HepG2 (cell line): ENCODE results near the gene NSMCE1. TPM values are rescaled to one million over a fixed set of nuclear protein-coding genes. Genes with fewer than 3 reads are reported as not detected.

Experiments
- FOXC1 ChIP-seq: sonication (generic); formaldehyde crosslinking; IDR thresholded peaks from 2 replicates; pipeline ENCODE4 v1.8.0; 2022; ENCODE audit warnings: mild to moderate bottlenecking, missing genetic modification reagents, borderline replicate concordance
- PITX1 ChIP-seq: sonication (generic); formaldehyde crosslinking; IDR thresholded peaks from 2 replicates; pipeline ENCODE4 v1.5.1; 2020; ENCODE audit warnings: mild to moderate bottlenecking, missing genetic modification reagents
- ZBTB38 ChIP-seq: sonication (generic); formaldehyde crosslinking; IDR thresholded peaks from 2 replicates; pipeline ENCODE4 v1.5.1; 2020; ENCODE audit warnings: mild to moderate bottlenecking, missing genetic modification reagents
- ZNF274 ChIP-seq: sonication (generic); formaldehyde crosslinking; IDR thresholded peaks from 2 replicates; pipeline ENCODE4 v1.5.1; 2020; ENCODE audit warnings: mild to moderate bottlenecking, missing genetic modification reagents
- ZNF839 ChIP-seq: sonication (generic); formaldehyde crosslinking; IDR thresholded peaks from 2 replicates; pipeline ENCODE4 v1.4.0; 2020; ENCODE audit warnings: missing genetic modification reagents, mild to moderate bottlenecking, borderline replicate concordance
- ZZZ3 ChIP-seq: sonication (generic); formaldehyde crosslinking; IDR thresholded peaks from 2 replicates; pipeline ENCODE4 v1.4.0; 2020; ENCODE audit warnings: missing genetic modification reagents, mild to moderate bottlenecking, borderline replicate concordance
- polyA plus RNA-seq, 8 experiments: library from polyadenylated mRNA; depleted of rRNA in 3 of 8; stranded (reverse) in 7 of 8; unstranded in 1 of 8; fragments of >200 nt; fragmentation: Illumina TruSeq in 4 of 8; extraction: Trizol in 4 of 8; gene quantifications; 2 replicates each; pipeline versions ENCODE4 v1.2.1 to v1.2.3, GENCODE V29; 2011 to 2016; ENCODE audit warnings: low read depth in 4 of 8, missing spikeins in 1 of 8, mixed read lengths in 1 of 8; ENCODE audit not compliant: insufficient read depth in 1 of 8
- total RNA-seq, 5 experiments: library from RNA; depleted of rRNA; stranded (reverse); fragments of >200 nt; fragmentation: Illumina TruSeq; extraction: Trizol; gene quantifications; 2 replicates each; pipeline ENCODE4 v1.2.3, GENCODE V29; 2016; ENCODE audit warnings: low read depth in 1 of 5
- TF ChIP-seq, protein P1 (sequence below): sonication (generic); formaldehyde crosslinking; IDR thresholded peaks from 2 replicates; pipeline ENCODE4 v1.5.0; 2020; ENCODE audit warnings: mild to moderate bottlenecking, missing genetic modification reagents, moderate library complexity
- TF ChIP-seq, protein P2 (sequence below): sonication (generic); formaldehyde crosslinking; IDR thresholded peaks from 2 replicates; pipeline ENCODE4 v1.9.0; 2022; ENCODE audit warnings: low read depth, missing genetic modification reagents
- TF ChIP-seq, protein P3 (sequence below), 2 experiments: fragments of 450-650 bp in 1 of 2; sonication (generic) in 1 of 2; formaldehyde crosslinking in 1 of 2; IDR thresholded peaks; 2 replicates each; pipeline versions ENCODE4 v1.6.1 to v1.8.0; 2016 to 2022; ENCODE audit warnings: antibody characterized with exemption in 1 of 2, mild to moderate bottlenecking in 1 of 2, missing genetic modification reagents in 1 of 2
- TF ChIP-seq, protein P4 (sequence below): sonication (generic); formaldehyde crosslinking; IDR thresholded peaks from 2 replicates; pipeline ENCODE4 v1.5.0; 2020; ENCODE audit warnings: mild to moderate bottlenecking, missing genetic modification reagents, borderline replicate concordance

Gene NSMCE1
- total and polyA plus RNA-seq, 2 of the 13 experiments (the other 11 are each of a cell fraction or from before 2014, with no cell fraction given): 42.7 to 52.9 TPM

DNA sequence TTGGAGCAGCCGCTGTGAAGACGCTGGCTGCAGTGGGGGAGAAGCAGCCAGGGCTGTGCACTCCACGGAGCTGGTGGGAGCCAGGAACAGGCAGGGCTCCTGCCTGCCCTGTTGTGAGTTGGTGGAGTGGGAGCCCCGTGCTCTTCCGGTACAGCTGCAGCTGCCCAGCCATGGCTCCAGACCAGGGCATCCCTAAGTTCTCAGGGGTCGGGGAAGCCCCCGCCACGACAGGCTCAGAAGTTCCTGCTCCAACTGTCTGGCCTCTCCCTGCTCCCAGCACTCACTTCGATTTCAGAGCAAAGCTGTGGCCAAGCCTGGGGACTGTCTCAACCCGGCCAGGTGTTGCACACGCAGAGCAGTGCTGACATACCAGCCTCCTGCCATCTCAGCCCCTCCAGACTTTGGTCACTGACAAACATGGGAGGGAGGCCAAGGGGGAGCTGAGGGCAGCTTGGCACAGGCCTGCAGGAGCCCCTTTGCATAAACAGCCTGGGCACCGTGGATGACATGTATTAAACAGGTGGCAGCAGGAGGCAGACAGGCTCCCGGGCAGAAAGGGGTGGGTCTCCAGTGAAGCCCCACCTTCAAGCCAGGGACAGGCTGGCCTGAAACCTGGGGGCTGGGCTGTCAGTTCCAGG, 79.1 kb downstream of the NSMCE1 start (continued):
- 0 out of 2 replicates have a peak, but pooled peaks have one; percentile 46 for TF ChIP-seq FOXC1 (CRISPR knock-in tag)
- TF ChIP-seq, protein P1, sequence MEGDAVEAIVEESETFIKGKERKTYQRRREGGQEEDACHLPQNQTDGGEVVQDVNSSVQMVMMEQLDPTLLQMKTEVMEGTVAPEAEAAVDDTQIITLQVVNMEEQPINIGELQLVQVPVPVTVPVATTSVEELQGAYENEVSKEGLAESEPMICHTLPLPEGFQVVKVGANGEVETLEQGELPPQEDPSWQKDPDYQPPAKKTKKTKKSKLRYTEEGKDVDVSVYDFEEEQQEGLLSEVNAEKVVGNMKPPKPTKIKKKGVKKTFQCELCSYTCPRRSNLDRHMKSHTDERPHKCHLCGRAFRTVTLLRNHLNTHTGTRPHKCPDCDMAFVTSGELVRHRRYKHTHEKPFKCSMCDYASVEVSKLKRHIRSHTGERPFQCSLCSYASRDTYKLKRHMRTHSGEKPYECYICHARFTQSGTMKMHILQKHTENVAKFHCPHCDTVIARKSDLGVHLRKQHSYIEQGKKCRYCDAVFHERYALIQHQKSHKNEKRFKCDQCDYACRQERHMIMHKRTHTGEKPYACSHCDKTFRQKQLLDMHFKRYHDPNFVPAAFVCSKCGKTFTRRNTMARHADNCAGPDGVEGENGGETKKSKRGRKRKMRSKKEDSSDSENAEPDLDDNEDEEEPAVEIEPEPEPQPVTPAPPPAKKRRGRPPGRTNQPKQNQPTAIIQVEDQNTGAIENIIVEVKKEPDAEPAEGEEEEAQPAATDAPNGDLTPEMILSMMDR: 0 out of 2 replicates have a peak, but pooled peaks have one; percentile 21
- TF ChIP-seq, protein P2, sequence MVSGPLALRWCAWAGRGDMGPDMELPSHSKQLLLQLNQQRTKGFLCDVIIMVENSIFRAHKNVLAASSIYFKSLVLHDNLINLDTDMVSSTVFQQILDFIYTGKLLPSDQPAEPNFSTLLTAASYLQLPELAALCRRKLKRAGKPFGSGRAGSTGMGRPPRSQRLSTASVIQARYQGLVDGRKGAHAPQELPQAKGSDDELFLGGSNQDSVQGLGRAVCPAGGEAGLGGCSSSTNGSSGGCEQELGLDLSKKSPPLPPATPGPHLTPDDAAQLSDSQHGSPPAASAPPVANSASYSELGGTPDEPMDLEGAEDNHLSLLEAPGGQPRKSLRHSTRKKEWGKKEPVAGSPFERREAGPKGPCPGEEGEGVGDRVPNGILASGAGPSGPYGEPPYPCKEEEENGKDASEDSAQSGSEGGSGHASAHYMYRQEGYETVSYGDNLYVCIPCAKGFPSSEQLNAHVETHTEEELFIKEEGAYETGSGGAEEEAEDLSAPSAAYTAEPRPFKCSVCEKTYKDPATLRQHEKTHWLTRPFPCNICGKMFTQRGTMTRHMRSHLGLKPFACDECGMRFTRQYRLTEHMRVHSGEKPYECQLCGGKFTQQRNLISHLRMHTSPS (CRISPR knock-in tag): peak; percentile 81; the same call in 1 of the 2 replicates
- TF ChIP-seq ZNF839 (CRISPR knock-in tag): no peak
- 0 out of 2 replicates have a peak, but pooled peaks have one; percentile 52 for TF ChIP-seq ZNF274 (CRISPR knock-in tag)
- no peak for TF ChIP-seq ZZZ3 (CRISPR knock-in tag)
- TF ChIP-seq ZBTB38 (CRISPR knock-in tag): 0 out of 2 replicates have a peak, but pooled peaks have one; percentile 21
- peak; percentile 20; the same call in 1 of the 2 replicates for TF ChIP-seq PITX1
- TF ChIP-seq, protein P3, sequence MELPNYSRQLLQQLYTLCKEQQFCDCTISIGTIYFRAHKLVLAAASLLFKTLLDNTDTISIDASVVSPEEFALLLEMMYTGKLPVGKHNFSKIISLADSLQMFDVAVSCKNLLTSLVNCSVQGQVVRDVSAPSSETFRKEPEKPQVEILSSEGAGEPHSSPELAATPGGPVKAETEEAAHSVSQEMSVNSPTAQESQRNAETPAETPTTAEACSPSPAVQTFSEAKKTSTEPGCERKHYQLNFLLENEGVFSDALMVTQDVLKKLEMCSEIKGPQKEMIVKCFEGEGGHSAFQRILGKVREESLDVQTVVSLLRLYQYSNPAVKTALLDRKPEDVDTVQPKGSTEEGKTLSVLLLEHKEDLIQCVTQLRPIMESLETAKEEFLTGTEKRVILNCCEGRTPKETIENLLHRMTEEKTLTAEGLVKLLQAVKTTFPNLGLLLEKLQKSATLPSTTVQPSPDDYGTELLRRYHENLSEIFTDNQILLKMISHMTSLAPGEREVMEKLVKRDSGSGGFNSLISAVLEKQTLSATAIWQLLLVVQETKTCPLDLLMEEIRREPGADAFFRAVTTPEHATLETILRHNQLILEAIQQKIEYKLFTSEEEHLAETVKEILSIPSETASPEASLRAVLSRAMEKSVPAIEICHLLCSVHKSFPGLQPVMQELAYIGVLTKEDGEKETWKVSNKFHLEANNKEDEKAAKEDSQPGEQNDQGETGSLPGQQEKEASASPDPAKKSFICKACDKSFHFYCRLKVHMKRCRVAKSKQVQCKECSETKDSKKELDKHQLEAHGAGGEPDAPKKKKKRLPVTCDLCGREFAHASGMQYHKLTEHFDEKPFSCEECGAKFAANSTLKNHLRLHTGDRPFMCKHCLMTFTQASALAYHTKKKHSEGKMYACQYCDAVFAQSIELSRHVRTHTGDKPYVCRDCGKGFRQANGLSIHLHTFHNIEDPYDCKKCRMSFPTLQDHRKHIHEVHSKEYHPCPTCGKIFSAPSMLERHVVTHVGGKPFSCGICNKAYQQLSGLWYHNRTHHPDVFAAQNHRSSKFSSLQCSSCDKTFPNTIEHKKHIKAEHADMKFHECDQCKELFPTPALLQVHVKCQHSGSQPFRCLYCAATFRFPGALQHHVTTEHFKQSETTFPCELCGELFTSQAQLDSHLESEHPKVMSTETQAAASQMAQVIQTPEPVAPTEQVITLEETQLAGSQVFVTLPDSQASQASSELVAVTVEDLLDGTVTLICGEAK (IDR thresholded peaks at IDR 0.05): no peak
- TF ChIP-seq, protein P3 (CRISPR knock-in tag; IDR thresholded peaks at IDR 0.05): peak; percentile 19; the same call in 1 of the 2 replicates
- TF ChIP-seq, protein P4, sequence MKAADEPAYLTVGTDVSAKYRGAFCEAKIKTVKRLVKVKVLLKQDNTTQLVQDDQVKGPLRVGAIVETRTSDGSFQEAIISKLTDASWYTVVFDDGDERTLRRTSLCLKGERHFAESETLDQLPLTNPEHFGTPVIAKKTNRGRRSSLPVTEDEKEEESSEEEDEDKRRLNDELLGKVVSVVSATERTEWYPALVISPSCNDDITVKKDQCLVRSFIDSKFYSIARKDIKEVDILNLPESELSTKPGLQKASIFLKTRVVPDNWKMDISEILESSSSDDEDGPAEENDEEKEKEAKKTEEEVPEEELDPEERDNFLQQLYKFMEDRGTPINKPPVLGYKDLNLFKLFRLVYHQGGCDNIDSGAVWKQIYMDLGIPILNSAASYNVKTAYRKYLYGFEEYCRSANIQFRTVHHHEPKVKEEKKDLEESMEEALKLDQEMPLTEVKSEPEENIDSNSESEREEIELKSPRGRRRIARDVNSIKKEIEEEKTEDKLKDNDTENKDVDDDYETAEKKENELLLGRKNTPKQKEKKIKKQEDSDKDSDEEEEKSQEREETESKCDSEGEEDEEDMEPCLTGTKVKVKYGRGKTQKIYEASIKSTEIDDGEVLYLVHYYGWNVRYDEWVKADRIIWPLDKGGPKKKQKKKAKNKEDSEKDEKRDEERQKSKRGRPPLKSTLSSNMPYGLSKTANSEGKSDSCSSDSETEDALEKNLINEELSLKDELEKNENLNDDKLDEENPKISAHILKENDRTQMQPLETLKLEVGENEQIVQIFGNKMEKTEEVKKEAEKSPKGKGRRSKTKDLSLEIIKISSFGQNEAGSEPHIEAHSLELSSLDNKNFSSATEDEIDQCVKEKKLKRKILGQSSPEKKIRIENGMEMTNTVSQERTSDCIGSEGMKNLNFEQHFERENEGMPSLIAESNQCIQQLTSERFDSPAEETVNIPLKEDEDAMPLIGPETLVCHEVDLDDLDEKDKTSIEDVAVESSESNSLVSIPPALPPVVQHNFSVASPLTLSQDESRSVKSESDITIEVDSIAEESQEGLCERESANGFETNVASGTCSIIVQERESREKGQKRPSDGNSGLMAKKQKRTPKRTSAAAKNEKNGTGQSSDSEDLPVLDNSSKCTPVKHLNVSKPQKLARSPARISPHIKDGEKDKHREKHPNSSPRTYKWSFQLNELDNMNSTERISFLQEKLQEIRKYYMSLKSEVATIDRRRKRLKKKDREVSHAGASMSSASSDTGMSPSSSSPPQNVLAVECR (CRISPR knock-in tag): peak; percentile 50; the same call in 1 of the 2 replicates
- TF ChIP-seq, all 625 proteins: peak for 32
